ENCODE measurements around the gene SEC61A2. TPM values are rescaled to one million over a fixed set of nuclear protein-coding genes. Genes with fewer than 3 reads are reported as not detected.

SEC61A2 gene
- total and polyA plus RNA-seq, 2 of the 4 experiments (the other 2 are of a cell fraction) = 6.8 to 10.3 TPM

DNA sequence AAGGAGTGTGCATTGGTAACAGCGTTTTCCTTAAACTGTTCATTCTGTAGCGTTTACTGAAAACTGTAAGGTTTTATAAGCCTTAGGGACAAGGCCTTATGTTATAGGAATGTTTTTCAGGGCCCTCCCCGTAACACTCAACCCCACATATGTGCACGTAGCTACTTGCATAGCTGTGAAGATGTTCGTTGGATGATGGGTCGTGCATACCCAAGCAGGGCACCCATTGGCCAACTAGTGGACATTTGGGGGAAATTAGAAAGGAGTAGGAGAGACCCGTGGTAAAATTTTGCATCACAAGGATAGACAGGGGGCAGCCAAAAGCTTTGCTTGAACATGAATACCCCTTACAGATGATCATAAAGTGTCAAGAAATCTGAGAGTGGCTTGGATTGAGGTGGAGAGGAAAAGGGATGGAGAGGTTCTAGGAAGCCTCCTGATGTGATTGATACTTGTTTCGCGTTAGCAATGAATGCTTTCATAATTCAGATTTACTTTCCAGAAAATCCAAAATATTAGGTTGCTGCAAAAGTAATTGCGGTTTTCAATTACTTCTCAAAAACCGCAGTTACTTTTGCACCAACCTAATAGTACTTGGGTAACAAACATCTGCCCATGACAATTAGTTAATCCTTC, 878 bp downstream of the SEC61A2 start:
- H3K4ac ChIP-seq (ENCODE audit: low read depth, low read length) = peak overlapping the region; percentile 68
- no peak overlapping the region for H4K91ac ChIP-seq (ENCODE audit: insufficient read depth, low read depth, low read length)
- H3K9ac ChIP-seq (ENCODE audit: low read depth, low read length) = peak overlapping the region; percentile 69; the same call in 1 of the 2 replicates
- H3K4me1 ChIP-seq (ENCODE audit: control insufficient read depth, insufficient read depth, low read length) = peaks cover 1% of the 10 kb centered on the region; the same call in 1 of the 2 replicates
- intact Hi-C loops (cut with micrococcal nuclease) (no loop called here), dilution Hi-C loops (cut with HindIII; ENCODE audit: low sequenced_read_pairs, unreplicated experiment) (no loop called here), in situ Hi-C loops (cut with MboI; ENCODE audit: low sequenced_read_pairs) (no loop called here)
- H3K14ac ChIP-seq (replicated peaks; ENCODE audit: low read depth, low read length) = peak overlapping the region; percentile 87
- no peak overlapping the region for H3K27ac ChIP-seq (ENCODE audit: insufficient read depth, low read length)
- H4K5ac ChIP-seq (ENCODE audit: low read depth, low read length) = peak overlapping the region; percentile 7; the same call in 1 of the 2 replicates
- H3K27me3 ChIP-seq (ENCODE audit: control insufficient read depth, insufficient read depth, low read length) = no peaks in the 10 kb centered on the region
- peak overlapping the region; percentile 77 for H2AFZ ChIP-seq (replicated peaks; ENCODE audit: low read length, poor library complexity)
- no TSS peak for BruUV-seq (replicated peaks)
- H2BK15ac ChIP-seq (ENCODE audit: low read depth, low read length) = no peak overlapping the region
- H3K4me2 ChIP-seq (ENCODE audit: low read depth, low read length) = peak overlapping the region; percentile 94
- peaks cover 8% of the 10 kb centered on the region; the same call in 1 of the 2 replicates for H4K20me1 ChIP-seq (ENCODE audit: insufficient read depth, low read length)
- 27% methylated on average over 3 of the region's 11 CpGs; no CpG with 5 or more reads in 1 of the 2 experiments for WGBS, 2 experiments (ENCODE audit: extremely low coverage in 2 of 2, insufficient read length in 1 of 2)
- H2BK120ac ChIP-seq (ENCODE audit: low read depth, low read length) = no peak overlapping the region; the same call in 1 of the 2 replicates
- H4K8ac ChIP-seq (ENCODE audit: low read depth in 2 of 2, low read length in 2 of 2) = no peak overlapping the region
- DNase-seq (peak; percentile 73), ATAC-seq (ENCODE audit: low read depth) (peak; percentile 46)
- peak overlapping the region; percentile 55; the same call in 1 of the 2 replicates for H2BK20ac ChIP-seq (ENCODE audit: low read depth, low read length)
- peaks cover 12 to 41% of the 10 kb centered on the region in 2 experiments; a peak in 3 of 4 replicates for H3K79me1 ChIP-seq (ENCODE audit: low read depth in 1 of 2, low read length in 2 of 2)
- no peak overlapping the region for H2AK5ac ChIP-seq (ENCODE audit: low read depth, low read length)
- H2BK5ac ChIP-seq (ENCODE audit: low read depth, low read length, poor library complexity, severe bottlenecking) = peak overlapping the region; percentile 37
- H3K9me3 ChIP-seq (ENCODE audit: control insufficient read depth, insufficient read depth, low read length) = no peaks in the 10 kb centered on the region
- CTCF ChIA-PET = interaction anchor here (1.0 kb wide), 1 partner anchor 26 kb away, joined by 6 read pairs; no protein-coding TSS in a partner anchor
- peak overlapping the region; percentile 97 for H3K4me3 ChIP-seq (ENCODE audit: insufficient read depth, low read depth, low read length)
- H3K56ac ChIP-seq (ENCODE audit: extremely low read depth, insufficient read depth, low read length) = peak overlapping the region; percentile 9; the same call in 1 of the 2 replicates
- peak overlapping the region; percentile 87; the same call in 1 of the 2 replicates for H3K23ac ChIP-seq (ENCODE audit: low read depth, low read length)
- H2AK9ac ChIP-seq (replicated peaks; ENCODE audit: low read depth, low read length, poor library complexity) = peak overlapping the region; percentile 25
- H3K9me1 ChIP-seq (ENCODE audit: insufficient read depth, low read length) = 0 out of 2 replicates have a peak, but pooled peaks cover 5% of the 10 kb centered on the region
- H3K36me3 ChIP-seq (ENCODE audit: control insufficient read depth, insufficient read depth, low read length) = peaks cover 3% of the 10 kb centered on the region; the same call in 1 of the 2 replicates
- TF ChIP-seq RAD21 (IDR thresholded peaks at IDR 0.05; ENCODE audit: low read length) = peak; percentile 29
- no peak for TF ChIP-seq CHD1 (IDR thresholded peaks at IDR 0.05; ENCODE audit: low read depth, low read length)
- 0 out of 2 replicates have a peak, but pooled peaks have one; percentile 25 for TF ChIP-seq SMC3 (IDR thresholded peaks at IDR 0.05; ENCODE audit: low read depth, low read length)
- 0 out of 2 replicates have a peak, but pooled peaks have one; percentile 10 for TF ChIP-seq MAZ (IDR thresholded peaks at IDR 0.05; ENCODE audit: borderline replicate concordance, low read depth, low read length)
- TF ChIP-seq, protein P1, sequence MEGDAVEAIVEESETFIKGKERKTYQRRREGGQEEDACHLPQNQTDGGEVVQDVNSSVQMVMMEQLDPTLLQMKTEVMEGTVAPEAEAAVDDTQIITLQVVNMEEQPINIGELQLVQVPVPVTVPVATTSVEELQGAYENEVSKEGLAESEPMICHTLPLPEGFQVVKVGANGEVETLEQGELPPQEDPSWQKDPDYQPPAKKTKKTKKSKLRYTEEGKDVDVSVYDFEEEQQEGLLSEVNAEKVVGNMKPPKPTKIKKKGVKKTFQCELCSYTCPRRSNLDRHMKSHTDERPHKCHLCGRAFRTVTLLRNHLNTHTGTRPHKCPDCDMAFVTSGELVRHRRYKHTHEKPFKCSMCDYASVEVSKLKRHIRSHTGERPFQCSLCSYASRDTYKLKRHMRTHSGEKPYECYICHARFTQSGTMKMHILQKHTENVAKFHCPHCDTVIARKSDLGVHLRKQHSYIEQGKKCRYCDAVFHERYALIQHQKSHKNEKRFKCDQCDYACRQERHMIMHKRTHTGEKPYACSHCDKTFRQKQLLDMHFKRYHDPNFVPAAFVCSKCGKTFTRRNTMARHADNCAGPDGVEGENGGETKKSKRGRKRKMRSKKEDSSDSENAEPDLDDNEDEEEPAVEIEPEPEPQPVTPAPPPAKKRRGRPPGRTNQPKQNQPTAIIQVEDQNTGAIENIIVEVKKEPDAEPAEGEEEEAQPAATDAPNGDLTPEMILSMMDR (conservative IDR thresholded peaks at IDR 0.05; ENCODE audit: low read depth, low read length) = peak; percentile 53
- H3K18ac ChIP-seq (ENCODE audit: low read depth, low read length) = no peak overlapping the region
- POLR2A ChIA-PET (ENCODE audit: unreplicated experiment) = no interaction called here
